Mesendoderm (in vitro differentiated cells): ENCODE data around the gene BTBD7.
"Not testable (repeated sequence)": the region's sequence is repeated elsewhere in the genome, so short reads cannot be mapped to it uniquely, and the experiment has no call there.

Experiments
- DNase-seq: peaks from one replicate; pipeline ENCODE4 v3.0.0; 2013
- H2AK5ac ChIP-seq: 2 replicates; pipeline ENCODE4 v1.6.1; 2013; ENCODE audit warnings: low read length, inconsistent platforms
- H2BK120ac ChIP-seq: 2 replicates; pipeline ENCODE4 v1.6.1; 2013; ENCODE audit warnings: low read depth, mild to moderate bottlenecking, low read length, moderate library complexity, mixed read lengths
- H2BK15ac ChIP-seq: replicated peaks from 2 replicates; pipeline ENCODE4 v1.6.1; 2013; ENCODE audit warnings: low read depth, mild to moderate bottlenecking, moderate library complexity
- H2BK5ac ChIP-seq: 2 replicates; pipeline ENCODE4 v1.6.1; 2013; ENCODE audit warnings: low read length, inconsistent platforms
- H3K18ac ChIP-seq: 2 replicates; pipeline ENCODE4 v1.6.1; 2013; ENCODE audit warnings: mild to moderate bottlenecking, low read length, mixed read lengths
- H3K23ac ChIP-seq: one replicate; pipeline ENCODE4 v1.6.1; 2013; ENCODE audit warnings: low read length
- H3K27ac ChIP-seq: 2 replicates; pipeline ENCODE4 v1.5.1; 2013; ENCODE audit warnings: low read depth, mild to moderate bottlenecking, inconsistent platforms, low read length, moderate library complexity
- H3K27me3 ChIP-seq: 2 replicates; pipeline ENCODE4 v1.6.1; 2013; ENCODE audit warnings: low read length, control low read depth, mild to moderate bottlenecking, inconsistent platforms; ENCODE audit not compliant: insufficient read depth, poor library complexity
- H3K36me3 ChIP-seq: 2 replicates; pipeline ENCODE4 v1.6.1; 2013; ENCODE audit warnings: low read length, inconsistent platforms; ENCODE audit not compliant: control insufficient read depth, insufficient read depth
- H3K4ac ChIP-seq: one replicate; pipeline ENCODE4 v1.6.1; 2013; ENCODE audit warnings: low read depth, mild to moderate bottlenecking, low read length, moderate library complexity
- H3K4me1 ChIP-seq: 2 replicates; pipeline ENCODE4 v1.6.1; 2013; ENCODE audit warnings: low read depth, low read length, inconsistent platforms; ENCODE audit not compliant: control insufficient read depth
- H3K4me2 ChIP-seq: 2 replicates; pipeline ENCODE4 v1.6.1; 2013; ENCODE audit warnings: low read length
- H3K4me3 ChIP-seq: 2 replicates; pipeline ENCODE4 v1.5.1; 2013; ENCODE audit warnings: mild to moderate bottlenecking, low read length
- H3K56ac ChIP-seq: one replicate; pipeline ENCODE4 v1.6.1; 2013; ENCODE audit warnings: low read length
- H3K79me1 ChIP-seq: 2 replicates; pipeline ENCODE4 v1.6.1; 2013; ENCODE audit warnings: low read length, inconsistent platforms
- H3K79me2 ChIP-seq: 2 replicates; pipeline ENCODE4 v1.6.1; 2013; ENCODE audit warnings: mild to moderate bottlenecking, low read length; ENCODE audit not compliant: control insufficient read depth, insufficient read depth
- H3K9ac ChIP-seq: 2 replicates; pipeline ENCODE4 v1.6.1; 2013; ENCODE audit warnings: low read length, inconsistent platforms
- H4K5ac ChIP-seq: one replicate; pipeline ENCODE4 v1.6.1; 2013; ENCODE audit warnings: low read length
- H4K8ac ChIP-seq: one replicate; pipeline ENCODE4 v1.6.1; 2013; ENCODE audit warnings: low read depth, mild to moderate bottlenecking, control low read depth, low read length, moderate library complexity
- WGBS: extraction: QIAGEN DNeasy Blood & Tissue Kit; methylation state at CpG from one replicate; pipeline ENCODE4 v1.1.7; 2013; ENCODE audit warnings: low lambda C conversion rate, missing lambda C conversion rate; ENCODE audit not compliant: insufficient coverage; ENCODE audit errors: extremely low coverage; 5-methylcytosine and 5-hydroxymethylcytosine counted together

BTBD7 gene

DNA sequence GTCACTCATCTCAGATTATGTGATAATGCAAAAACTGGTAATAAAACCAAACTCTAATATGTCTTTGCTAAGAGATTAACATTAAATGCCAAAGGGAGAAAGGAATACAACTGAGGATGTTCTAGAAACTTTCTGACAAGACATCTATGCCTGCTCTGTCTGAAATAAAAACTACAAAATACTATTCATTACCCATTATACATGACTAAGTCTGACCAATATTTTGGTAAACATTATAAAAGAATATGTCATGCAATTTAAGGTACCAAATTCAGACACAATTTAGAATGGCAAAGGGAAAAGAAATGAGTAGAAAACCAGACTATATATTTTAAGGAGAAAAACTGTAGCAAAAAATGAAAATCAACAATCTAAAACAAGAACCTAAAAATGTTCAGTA lies 86.3 kb downstream of the BTBD7 start:
- Histone ChIP-seq H3K4me1 (no peaks in the 10 kb centered on the region), H3K56ac (no peak overlapping the region), H2BK120ac (no peak overlapping the region), H4K5ac (no peak overlapping the region), H3K27me3 (no peaks in the 10 kb centered on the region), H3K36me3 (peaks cover 14% of the 10 kb centered on the region), H3K4ac (no peak overlapping the region), H3K4me3 (no peak overlapping the region), H4K8ac (no peak overlapping the region), H3K79me1 (no peaks in the 10 kb centered on the region), H3K23ac (no peak overlapping the region), H3K4me2 (no peak overlapping the region), H2AK5ac (no peak overlapping the region), H2BK15ac (no peak overlapping the region), H2BK5ac (no peak overlapping the region), H3K79me2 (no peaks in the 10 kb centered on the region), H3K9ac (no peak overlapping the region), H3K27ac (no peak overlapping the region), H3K18ac (no peak overlapping the region)
- DNase-seq = no peak

DNA sequence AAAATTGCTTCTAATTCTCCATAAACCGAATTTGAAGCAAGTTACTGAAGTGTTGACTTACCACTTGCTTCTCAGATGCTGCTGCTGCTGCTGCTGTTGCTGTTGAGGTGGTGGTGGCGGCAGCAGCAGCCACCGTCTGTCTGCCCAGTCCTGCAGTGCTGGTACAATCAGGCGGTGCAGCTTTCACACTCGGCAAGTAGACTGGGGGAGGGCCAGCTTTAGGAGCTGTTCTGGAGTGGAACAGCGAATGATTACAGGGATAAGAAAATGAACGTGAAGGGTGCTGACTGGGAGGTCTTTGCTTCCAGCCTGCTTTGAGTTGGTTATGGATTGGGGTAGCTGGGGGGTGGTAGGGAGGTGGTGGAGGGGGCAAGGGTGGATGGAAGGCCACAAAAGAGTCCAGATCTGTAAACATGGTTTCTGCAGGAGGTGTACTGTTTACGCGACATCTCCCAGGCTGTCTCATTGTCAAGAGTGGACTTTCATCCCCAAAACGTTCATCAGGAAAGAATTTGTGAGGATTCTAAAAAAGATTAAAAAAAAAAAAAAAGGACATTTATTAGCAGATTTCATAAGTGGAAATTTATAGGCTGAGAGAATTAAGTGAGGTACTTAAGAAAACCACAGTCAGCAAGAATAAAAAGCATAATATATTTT lies 86.9 kb downstream of the BTBD7 start:
- Histone ChIP-seq H3K4me2 (no peak overlapping the region), H3K9ac (no peak overlapping the region), H3K79me1 (no peaks in the 10 kb centered on the region), H2BK15ac (no peak overlapping the region), H2BK5ac (no peak overlapping the region), H4K8ac (no peak overlapping the region), H3K23ac (no peak overlapping the region), H3K27me3 (no peaks in the 10 kb centered on the region), H3K56ac (no peak overlapping the region), H3K27ac (no peak overlapping the region), H3K36me3 (peaks cover 14% of the 10 kb centered on the region), H3K18ac (no peak overlapping the region), H3K4me3 (no peak overlapping the region), H3K4ac (no peak overlapping the region), H3K79me2 (no peaks in the 10 kb centered on the region), H4K5ac (no peak overlapping the region), H3K4me1 (no peaks in the 10 kb centered on the region), H2AK5ac (no peak overlapping the region), H2BK120ac (no peak overlapping the region)
- WGBS = no CpG with 5 or more reads among the region's 10 CpGs
- DNase-seq = no peak

DNA sequence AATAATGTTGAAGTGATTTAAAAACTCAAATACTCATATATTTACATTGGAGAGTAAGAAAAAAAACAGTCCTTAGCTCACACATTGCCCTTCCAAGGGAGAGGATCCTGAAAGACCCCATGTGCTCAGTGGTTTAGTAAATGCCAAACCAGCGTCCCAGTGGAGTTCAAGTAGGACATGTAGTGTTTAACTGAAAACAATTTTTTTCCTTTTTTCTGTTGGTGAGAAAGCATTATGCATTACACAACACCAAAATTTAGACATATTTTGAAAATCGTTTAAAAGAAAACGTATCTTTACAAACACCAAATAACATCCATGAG lies 92.2 kb downstream of the BTBD7 start:
- Histone ChIP-seq H3K9ac (no peak overlapping the region), H3K79me1 (no peaks in the 10 kb centered on the region), H3K79me2 (no peaks in the 10 kb centered on the region), H3K18ac (no peak overlapping the region), H3K4ac (no peak overlapping the region), H3K56ac (no peak overlapping the region), H2BK5ac (no peak overlapping the region), H3K23ac (no peak overlapping the region), H3K27ac (no peak overlapping the region), H2BK120ac (no peak overlapping the region), H3K36me3 (peaks cover 8% of the 10 kb centered on the region), H3K4me3 (no peak overlapping the region), H2AK5ac (no peak overlapping the region), H3K27me3 (no peaks in the 10 kb centered on the region), H3K4me1 (no peaks in the 10 kb centered on the region), H4K5ac (no peak overlapping the region), H2BK15ac (no peak overlapping the region), H3K4me2 (no peak overlapping the region), H4K8ac (no peak overlapping the region)
- no peak for DNase-seq
- WGBS = no CpG with 5 or more reads among the region's 3 CpGs

DNA sequence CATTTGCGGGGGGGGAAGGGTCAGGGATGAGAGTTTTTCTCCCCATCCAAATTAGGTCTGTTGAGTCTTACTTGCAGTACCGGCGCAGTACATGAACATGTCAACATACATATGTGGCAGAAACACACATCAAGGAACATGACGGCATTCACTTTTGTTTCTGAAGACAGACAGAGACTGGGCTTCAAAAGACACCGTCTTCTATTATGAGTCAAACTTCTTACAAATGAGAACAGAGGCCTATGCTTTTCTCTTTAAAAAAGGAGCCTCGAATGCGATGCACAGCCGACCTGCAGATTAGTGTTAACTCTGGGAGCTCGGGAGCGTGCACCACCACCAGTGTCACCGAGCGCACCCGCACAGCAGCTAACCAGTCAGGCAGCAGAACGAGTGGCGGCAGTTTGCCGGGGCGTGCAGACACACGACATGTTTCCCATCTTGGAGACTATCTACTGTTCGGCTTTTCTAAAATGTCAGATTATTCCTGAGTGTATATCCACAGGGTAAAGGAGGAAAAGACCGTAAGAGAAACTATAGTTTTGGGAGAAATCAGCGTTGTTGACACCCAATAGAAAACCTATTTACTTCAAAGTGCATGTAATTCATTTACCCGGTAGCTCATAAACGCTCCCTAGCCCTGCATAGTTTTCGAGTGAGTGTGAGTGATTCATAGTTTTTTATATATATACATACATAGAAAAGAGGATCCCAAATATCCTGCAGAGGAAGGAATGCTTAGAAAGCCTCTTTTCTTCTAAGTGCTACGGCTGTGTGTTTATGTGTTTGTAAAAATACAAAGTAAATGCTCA lies 92.8 kb downstream of the BTBD7 start:
- no CpG with 5 or more reads among the region's 25 CpGs for WGBS
- Histone ChIP-seq H2AK5ac (no peak overlapping the region), H3K27me3 (no peaks in the 10 kb centered on the region), H3K4me1 (no peaks in the 10 kb centered on the region), H3K79me1 (no peaks in the 10 kb centered on the region), H3K4ac (no peak overlapping the region), H3K27ac (no peak overlapping the region), H2BK5ac (no peak overlapping the region), H3K4me3 (no peak overlapping the region), H2BK120ac (no peak overlapping the region), H3K79me2 (no peaks in the 10 kb centered on the region), H3K9ac (no peak overlapping the region), H3K36me3 (peaks cover 4% of the 10 kb centered on the region), H3K18ac (no peak overlapping the region), H2BK15ac (no peak overlapping the region), H4K8ac (no peak overlapping the region), H3K56ac (no peak overlapping the region), H4K5ac (no peak overlapping the region), H3K4me2 (no peak overlapping the region), H3K23ac (no peak overlapping the region)
- no peak for DNase-seq

DNA sequence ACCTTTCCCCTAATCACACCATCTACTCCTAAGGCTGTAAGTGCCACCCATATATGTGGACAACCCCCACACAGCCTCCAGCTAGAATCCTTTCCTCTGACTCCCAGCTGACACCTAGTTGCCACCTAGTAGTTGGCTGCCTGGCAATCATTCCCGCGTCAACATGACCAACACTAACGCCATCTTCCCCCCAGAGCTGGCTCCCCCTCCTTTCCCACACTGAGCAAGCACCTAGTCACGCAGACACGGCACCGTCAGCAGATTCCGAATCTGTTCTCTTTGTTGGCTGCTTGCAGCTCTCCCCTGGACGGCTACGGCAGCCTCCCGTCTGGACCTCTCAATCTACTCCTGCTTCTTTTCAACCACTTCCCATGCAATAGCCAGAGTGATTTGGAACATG lies 98.0 kb downstream of the BTBD7 start:
- DNase-seq = peak; percentile 36
- WGBS = no CpG with 5 or more reads among the region's 10 CpGs

DNA sequence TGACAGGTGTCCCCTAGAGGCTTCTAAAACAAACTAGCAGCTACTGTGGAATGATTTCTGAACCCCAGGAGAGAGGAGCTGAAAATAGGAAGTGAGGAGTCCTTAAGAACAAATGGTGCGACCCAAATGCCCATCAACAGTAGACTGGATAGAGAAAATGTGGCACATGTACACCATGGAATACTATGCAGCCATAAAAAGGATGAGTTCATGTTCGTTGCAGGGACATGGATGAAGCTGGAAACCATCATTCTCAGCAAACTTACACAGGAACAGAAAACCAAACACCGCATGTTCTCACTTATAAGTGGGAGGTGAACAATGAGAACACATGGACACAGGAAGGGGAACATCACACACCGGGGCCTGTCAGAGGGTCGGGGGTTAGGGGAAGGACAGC lies 99.8 kb downstream of the BTBD7 start:
- not testable (repeated sequence) for H3K23ac ChIP-seq, H3K4me3 ChIP-seq, DNase-seq, H3K36me3 ChIP-seq, H3K56ac ChIP-seq, H2BK120ac ChIP-seq, H3K9ac ChIP-seq, H2BK5ac ChIP-seq, H4K5ac ChIP-seq, H3K27me3 ChIP-seq, H3K79me2 ChIP-seq, H4K8ac ChIP-seq, H2BK15ac ChIP-seq, H3K4me2 ChIP-seq, H3K18ac ChIP-seq, H3K4me1 ChIP-seq, H3K4ac ChIP-seq, H2AK5ac ChIP-seq, H3K27ac ChIP-seq, H3K79me1 ChIP-seq
- no CpG with 5 or more reads among the region's 5 CpGs for WGBS

More for the DNA sequence above, 98.0 kb downstream of the BTBD7 start:
- no peak overlapping the region for H4K5ac ChIP-seq
- no peak overlapping the region for H3K4ac ChIP-seq
- H3K4me2 ChIP-seq = no peak overlapping the region
- no peak overlapping the region for H2BK5ac ChIP-seq
- H3K27me3 ChIP-seq = no peaks in the 10 kb centered on the region
- H3K27ac ChIP-seq = no peak overlapping the region
- H3K9ac ChIP-seq = no peak overlapping the region
- H3K79me1 ChIP-seq = no peaks in the 10 kb centered on the region
- H2BK120ac ChIP-seq = no peak overlapping the region
- no peaks in the 10 kb centered on the region for H3K79me2 ChIP-seq
- no peak overlapping the region for H2AK5ac ChIP-seq
- no peak overlapping the region for H3K23ac ChIP-seq
- H3K4me1 ChIP-seq = no peaks in the 10 kb centered on the region
- no peaks in the 10 kb centered on the region for H3K36me3 ChIP-seq
- no peak overlapping the region for H4K8ac ChIP-seq
- no peak overlapping the region for H3K4me3 ChIP-seq
- no peak overlapping the region for H2BK15ac ChIP-seq
- H3K18ac ChIP-seq = no peak overlapping the region
- no peak overlapping the region for H3K56ac ChIP-seq
